GM19395 (cell line): ENCODE results near the gene GRIA4.

Experiments
- ATAC-seq: cut with Tn5 transposase; IDR thresholded peaks from one replicate; pipeline ENCODE4 v1.9.1; 2021; ENCODE audit warnings: mild to moderate bottlenecking, moderate library complexity; ENCODE audit not compliant: unreplicated experiment

Gene GRIA4

DNA sequence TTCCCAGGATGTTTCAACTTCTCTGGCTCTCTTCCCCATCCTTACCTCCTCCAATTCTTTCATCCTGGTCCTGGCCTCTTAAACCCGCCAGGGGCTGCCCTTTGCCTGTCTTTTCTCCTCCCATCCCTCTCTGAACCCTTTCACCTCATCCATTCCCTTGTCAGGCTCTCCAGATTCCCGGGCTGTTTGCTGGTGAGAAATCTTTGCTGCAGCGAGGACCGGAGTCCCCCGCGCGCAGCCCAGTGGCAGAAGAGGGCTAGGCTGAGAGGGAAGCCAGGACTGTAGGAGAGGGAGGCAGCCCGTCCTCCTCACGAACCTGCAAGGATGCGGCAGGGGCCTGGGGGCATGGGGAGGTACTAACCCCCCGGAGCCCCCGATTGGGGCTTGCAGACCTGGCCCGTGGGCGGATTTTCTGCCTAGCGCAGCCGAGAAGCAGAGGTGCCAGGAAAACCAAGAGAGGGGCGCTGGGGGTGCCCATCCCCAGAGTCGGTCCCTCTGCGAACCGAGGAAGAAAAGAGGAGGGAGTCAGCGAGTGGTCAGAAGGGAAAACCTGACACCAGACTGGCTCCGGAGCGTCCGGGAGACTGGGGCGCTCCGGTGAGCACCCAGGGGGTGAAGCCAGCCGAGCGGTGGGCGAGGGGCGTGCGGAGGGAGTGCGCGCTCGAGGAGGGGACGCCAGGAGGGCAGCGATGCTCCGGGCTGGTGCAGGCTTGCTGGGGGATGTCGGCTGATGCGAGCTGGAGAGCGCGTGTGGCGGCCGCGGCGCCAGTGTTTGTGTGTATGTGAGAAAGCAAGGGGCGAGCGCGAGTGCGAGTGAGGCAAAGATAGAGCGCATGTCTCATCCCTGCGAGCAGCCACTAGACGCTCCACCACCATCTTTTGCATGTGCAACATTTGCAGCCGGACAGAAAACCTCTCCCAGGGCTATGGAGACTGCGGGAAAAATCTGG is at the start of gene GRIA4:
Gene GRIA4, plus strand, starts transcription at position 242 of the 950 bp plus-strand sequence. CDS start 925 bp downstream, outside the sequence.
- ATAC-seq, result no peak

DNA sequence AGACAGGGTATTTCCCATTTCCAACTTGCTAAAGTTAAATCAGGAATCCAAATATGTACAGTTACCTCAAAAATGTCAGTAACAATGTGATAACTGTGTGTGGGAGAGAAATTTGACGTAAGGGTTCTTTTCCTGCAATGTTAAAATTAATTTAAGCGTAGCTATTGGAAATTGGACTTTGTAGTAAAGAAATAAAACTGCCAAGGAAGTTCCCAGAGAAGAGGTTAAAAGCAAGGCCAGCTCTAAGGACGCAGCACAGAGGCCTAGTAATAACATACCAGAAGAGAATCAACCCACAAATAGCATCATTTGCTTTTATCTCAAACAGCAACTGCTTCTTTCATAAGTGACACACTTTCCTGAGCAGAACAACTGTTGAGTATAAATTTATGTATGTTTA is 36.8 kb upstream of the GRIA4 start:
- no peak for ATAC-seq

DNA sequence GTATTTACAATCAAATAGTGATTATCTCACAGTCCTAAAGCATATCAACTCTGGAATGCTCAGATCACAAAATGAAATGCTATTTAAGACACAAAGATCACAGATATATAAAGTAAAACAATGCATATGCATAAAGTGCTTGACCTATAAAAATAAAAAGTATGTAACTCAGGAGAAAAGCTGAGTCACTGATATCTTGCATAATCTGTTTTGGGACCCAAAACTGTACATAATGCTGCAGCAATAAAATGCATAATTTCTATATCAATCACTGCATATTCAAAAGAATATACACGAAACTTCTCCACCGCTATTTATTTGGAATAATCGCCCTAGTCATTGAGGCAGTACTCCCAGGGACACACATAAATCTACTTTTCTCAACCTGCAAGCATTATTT is 34.9 kb upstream of the GRIA4 start:
- ATAC-seq, result no peak

DNA sequence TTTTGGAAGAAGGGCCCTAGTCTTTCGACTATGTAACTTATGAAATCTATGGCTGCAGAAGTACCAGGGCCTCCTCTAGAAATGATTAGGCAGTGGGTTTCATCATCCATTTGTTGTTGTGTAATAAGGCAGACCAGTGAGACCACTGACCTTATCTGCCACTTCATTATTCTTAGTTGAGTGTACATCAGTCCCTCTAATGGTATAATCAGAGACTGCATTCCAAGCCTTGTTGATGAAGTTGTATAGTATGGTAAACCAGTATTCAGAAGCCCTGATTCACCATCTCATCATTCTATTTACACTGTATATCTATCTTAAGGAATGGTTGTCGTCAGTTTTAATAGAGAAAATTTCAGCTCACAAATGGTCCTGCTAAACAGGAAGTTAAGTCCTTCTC is 32.2 kb upstream of the GRIA4 start:
- no peak for ATAC-seq

DNA sequence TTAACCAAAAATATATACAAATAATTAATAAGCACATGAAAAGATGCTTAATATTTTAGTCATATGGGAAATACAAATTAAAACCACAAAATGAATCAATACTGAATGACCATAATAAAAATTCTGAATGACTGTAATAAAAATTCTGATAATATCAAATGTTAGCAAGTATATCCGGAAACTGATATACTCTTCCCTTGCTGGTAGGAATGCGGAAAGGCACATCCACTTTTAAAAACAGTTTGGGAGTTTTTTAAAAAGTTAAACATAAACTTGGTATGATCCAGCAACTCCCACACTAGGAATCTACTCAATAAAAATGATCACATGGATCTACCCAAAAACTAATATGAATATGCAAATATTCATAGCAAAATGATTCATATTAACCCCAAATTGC is 30.8 kb upstream of the GRIA4 start:
- no peak for ATAC-seq

DNA sequence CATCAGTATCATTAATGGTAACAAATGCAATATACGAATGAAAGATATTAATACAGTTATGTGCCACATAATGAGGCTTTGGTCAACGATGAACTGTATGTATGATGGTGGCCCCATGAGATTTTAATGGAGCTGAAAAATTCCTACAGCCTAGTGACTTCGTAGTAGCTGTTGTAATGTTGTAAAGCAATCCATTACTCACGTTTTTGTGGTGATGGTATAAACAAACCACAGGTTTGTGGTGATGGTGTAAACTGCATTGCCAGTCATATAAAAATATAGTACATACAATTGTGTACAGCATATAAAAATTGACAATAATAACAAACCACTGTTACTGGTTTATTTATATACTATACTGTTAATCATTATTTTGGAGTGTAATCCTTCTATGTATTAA is 27.4 kb upstream of the GRIA4 start:
- no peak for ATAC-seq

DNA sequence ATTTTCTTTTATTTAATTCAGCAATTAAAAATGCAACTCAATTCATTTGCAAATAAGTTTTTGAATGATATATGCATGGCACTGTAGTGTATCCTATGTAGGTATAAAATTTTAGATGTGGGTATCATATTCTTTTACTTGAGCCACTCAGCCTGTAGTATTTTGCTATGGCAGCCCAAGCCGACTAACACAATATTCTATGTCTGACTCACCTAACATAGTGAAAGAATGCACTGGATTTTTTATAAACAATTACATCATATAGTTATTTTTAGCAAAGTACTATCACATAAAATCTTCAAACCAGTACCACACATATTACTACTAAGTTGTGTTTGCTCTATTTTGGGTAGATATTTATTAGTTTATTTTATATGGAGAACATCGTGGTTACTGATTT is 21.9 kb upstream of the GRIA4 start:
- no peak for ATAC-seq

DNA sequence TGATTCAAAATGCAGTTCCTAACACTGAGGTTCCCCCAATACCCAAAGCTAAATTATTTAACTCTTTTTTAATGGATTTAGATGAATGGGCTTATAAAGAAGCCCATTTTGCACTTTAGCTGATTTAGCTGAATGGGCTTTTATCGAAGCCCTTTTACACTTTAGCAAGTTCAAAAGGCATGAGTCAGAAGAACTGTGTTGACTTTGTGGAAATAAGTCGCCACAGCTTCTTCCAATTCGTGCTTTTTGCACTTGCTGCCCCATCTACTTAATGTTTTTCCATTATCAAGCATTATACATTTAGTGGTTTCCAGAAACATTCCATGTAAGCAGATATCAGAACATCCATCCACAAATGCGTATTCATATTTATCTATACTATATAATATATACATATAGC is 20.5 kb upstream of the GRIA4 start:
- ATAC-seq, result no peak

DNA sequence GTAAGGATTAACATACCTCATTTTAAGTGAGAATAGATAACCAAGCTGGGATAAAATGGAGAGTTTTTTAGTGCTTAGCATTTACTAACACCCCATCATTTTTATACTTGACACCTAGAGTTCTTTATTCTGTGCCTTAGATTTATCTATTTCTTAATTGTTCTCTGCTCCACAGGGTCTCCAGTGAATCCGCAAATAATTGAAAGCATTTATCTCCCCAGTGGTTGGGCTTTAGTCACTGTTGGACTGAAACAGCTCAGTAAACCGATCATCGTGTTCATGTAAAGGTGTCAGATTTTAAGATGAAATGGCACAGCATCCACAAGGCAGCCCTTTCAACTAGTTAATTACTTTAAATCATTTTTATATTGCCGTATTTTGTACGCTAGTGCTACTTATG is 17.8 kb upstream of the GRIA4 start:
- no peak for ATAC-seq

DNA sequence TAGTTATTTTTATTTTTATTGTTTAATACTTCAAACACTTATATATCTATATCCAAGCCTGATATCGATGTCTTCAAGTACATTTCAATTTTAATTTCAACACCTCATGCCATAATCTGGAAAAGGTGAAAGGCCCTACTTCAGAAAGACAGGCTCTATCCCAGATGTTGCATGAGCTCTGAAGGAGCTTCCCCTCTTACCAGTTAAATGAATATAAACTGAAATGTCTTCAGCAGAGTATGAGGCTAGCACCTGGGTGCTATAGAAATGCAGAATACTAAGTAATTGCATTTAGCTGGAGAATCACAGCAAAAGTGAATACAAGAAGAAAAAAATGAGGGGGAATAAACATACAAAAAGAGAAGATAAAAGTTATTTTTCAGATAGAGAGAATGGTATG is 11.5 kb upstream of the GRIA4 start:
- ATAC-seq, result no peak

DNA sequence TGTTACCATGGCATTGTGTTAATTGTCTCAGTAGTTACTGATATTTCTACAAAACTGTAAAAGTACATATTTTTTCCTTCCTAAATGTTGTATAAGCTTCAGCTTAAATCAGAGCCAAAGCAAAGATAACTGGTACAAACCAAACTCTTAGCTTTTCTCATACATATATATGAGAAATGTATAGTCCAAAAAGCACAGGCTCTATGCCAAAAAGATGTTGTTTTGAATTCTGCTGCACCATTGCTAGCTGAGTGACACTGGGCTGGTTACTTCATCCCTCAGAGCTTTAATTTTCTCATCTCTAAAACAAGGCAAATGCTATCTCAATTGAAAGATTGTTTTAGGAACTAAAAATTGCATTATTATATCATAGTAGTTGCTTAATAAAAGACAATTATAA is 6.7 kb upstream of the GRIA4 start:
- no peak for ATAC-seq

DNA sequence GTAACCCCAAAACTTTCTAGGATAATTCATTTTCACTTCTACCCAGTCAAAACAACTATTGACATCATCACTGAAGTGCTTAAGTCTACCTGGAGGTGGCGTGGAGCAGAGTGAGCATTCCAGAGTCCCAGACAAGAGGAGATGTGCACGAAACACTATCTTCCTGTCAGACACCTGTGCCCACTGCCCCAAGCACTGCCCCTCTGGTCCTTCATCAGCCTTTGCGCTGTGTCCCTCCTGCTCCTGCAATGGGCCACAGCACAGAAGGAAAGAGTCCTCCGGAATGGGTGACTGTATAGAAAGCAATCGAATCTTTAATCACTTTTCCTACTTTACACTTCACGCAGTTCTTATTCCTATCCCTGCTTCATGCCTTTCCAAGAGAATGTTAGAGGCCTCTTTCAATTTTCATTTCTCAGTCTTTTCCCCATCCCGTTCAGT is 512 bp upstream of the GRIA4 start:
- peak; percentile 78 for ATAC-seq

DNA sequence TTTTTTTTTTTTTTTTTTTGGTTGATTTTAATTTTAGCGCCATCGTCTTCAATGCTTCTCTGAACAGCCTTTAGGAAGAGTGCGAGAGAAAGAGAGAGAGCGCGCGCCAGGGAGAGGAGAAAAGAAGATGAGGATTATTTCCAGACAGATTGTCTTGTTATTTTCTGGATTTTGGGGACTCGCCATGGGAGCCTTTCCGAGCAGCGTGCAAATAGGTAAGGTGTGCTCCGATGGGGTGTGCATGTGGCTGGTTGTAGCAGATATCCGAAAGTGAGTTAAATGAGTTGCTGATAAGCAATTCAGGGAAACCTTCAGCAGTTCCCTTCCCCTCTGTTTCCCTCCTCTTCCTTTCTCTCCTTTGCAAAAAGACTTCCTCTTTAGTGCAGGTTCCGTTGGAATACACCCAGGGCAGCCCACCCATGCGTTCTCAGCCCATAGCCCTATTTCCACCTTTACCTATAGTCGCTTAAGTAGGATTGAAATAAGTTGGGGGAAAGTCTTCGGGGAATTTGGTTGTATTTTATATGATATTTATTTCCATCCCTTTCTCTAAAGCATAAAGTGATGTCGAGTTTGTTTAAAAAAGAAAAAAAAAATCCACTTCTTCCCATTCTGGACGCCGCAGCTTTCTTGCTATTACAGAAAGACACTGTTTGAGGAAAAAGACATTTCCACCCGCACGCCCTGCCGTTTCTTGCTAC is 1.1 kb downstream of the GRIA4 start:
- ATAC-seq, result no peak

DNA sequence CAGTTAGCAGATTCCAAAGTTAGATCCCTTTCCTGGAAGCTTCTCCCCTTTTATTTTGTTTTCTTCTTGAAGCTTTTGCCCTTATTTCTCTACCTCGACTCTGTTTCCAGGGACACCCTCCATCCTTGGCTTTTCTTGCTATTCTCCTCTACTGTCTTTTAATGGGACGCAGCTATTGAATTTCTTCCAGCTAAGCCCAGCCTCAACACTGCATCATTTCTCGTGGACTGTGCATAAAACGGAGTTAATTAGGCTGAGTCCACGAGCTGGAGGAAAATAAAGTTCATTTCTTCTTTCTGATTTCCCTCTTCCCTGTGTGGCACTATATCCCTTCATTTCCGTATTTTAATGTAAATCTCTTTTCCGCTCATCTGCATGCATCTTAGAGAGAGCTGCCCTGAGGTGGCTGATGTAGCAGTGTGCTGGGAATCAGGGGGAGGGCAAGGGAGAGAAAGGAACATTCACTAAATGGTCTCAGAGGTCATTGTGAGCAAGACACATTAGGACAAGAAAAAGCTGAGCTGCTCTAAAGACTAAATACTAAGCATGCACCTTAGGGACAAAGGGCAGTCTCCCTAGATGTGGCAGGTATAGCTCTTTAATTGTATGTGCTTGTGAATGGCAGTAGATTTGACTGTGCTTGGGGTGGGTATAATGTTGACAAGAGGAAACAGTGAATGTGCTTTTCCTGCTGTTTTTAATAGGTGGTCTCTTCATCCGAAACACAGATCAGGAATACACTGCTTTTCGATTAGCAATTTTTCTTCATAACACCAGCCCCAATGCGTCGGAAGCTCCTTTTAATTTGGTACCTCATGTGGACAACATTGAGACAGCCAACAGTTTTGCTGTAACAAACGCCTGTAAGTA is 1.9 kb downstream of the GRIA4 start:
- ATAC-seq, result no peak

DNA sequence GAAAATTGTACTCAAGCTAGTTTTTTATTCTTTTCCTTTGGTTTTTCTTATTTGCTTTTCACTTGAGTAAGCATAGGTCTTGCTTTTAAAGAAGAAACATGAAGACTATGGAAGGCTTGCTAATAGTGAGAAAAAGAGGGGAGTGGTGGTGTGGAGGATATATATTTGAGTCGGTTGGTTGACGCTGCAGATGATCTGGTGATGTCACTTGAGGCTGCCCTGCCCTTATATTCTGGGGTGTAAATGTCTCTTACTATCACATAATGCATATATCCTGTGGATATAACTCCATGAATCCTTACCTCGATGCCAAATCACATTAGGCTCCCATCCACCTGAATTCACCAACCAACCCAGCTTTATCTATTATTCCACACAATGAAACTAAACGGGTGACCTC is 2.9 kb downstream of the GRIA4 start:
- ATAC-seq, result no peak

DNA sequence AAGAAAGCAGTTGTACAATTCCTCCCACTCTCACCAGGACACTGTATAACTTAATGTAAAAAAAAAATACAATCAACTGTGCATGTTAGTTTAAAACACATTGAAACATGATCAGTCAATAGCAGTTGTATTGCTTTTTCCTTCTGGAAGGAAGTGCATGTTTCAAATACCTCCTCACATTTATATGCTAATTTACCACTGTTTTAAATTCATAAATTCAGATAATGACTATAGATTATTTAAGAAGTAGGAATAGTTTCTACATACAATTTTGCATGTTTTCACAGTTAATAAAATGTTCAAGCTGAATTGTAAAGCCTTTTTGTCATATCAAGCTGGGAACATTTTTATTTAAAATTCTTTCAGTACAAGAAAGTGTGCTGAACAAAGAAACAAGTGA is 3.3 kb downstream of the GRIA4 start:
- no peak for ATAC-seq

DNA sequence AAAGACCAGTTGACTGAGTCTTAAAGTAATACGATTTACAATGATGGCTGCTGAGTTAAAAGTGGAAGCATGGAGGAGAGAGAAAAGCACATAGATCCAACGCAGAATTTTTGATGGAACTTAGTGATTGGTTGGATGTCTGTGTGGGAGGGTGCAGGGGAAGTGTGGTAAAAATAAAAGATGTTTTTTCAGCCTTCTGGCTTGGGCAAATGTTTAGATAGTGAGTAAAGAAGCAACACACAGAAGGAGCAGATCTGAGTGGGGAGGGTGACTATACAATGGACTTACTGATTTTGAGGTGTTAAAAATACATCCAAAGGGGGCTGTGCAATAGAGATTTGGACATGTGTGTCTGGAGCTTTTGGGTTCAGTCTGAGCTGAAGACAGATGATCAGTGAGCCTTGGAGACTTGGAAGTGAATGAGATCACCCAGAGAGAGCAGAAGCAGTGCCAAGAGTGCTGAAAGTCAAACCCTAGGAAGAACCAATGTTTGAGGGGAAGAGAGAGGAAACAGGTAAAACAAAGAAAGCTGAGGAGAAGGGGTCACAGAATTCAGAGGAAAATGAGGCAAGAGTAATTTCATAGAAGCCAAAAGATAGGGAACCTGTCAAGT is 8.6 kb downstream of the GRIA4 start:
- ATAC-seq, result no peak

DNA sequence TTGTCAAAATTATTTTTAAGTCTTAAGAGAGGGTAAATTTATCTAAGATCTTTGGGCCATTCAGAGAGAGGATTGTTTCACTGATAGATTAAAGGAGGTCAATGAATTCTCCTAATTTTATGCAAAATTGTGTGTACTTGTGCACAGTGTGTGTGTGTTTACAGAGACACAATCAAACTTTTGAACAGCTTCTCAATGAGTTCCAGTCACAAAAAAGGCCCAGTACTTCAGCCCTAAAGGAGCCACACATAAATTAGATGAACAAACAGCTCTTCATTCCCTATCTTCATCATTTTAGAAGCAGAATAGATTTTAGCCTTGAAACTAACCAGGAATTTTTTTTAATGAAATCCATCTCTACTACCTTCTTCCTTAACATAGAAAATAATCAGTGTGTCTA is 9.7 kb downstream of the GRIA4 start:
- ATAC-seq, result no peak

DNA sequence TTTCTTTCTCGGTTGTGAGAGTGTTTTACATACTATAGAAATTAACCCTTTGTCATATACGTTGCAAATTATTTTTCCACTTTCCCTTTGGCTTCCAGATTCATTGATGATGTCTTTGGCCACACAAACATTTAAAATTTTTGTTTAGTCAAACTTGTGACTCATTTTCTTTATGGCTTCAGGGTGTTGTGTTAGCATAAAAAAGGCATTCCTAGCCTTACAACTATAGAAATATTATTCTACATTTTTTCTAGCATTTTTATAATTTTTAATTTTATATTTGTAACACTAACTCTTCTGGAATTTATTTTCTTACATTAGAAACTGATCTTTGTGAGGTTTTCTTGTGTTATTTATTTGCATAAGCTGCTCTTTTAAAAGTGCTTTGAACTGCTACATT is 12.1 kb downstream of the GRIA4 start:
- no peak for ATAC-seq

DNA sequence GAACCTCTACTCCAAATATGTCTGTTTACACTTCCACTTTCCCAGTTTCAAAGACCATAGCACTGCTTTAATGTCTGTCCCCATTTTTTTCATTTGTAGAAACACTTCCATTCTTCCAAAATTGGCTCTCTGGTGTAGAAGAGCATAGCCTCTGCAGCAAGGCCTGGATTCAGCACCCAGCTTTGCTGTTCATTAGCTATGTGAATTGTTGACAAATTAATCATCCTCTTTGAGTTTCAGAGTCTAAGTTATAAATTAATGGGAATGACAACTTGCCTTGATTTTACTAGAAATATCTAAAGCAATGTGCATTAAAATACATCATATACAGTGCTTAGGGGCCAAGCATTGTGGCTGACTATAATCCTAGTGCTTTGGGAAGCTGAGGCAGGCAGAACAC is 22.4 kb downstream of the GRIA4 start:
- no peak for ATAC-seq

DNA sequence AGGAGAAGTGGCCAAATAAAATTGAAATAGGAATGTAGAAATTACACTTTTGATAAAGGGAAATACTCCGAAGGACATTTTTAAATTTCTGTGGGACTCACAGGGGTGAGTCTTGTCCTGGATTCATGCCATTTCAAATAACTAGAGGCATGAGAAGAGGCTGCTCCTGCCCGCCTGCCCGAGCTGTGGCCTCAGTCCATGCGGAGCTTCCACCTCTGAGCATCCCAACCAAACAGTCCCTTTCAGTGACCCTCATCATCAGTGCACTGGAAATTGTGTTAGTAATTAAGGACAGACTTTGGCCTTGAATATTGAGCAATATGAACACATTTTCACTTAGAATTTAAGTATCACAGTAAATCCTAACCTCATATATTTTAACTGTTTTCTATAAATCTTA is 25.6 kb downstream of the GRIA4 start:
- no peak for ATAC-seq
